Subcutaneous abdominal adipose tissue (tissue), 5 donors: ENCODE measurements around the gene RARS2.
A peak's percentile ranks its signal among the peaks of the same experiment; 100 is the strongest.

ENCODE experiments used
- H3K27ac ChIP-seq: one replicate; pipeline ENCODE4 v1.7.0; 2013; ENCODE audit warnings: low read depth, mild to moderate bottlenecking, inconsistent platforms, low read length, moderate library complexity
- H3K27me3 ChIP-seq, 5 donors: one replicate each; pipeline ENCODE4 v1.7.0; 2013; ENCODE audit warnings: low read length in 5 of 5, inconsistent platforms in 1 of 5; ENCODE audit not compliant: control insufficient read depth in 5 of 5, insufficient read depth in 4 of 5
- H3K36me3 ChIP-seq, 5 donors: one replicate each; pipeline ENCODE4 v1.7.0; 2013; ENCODE audit warnings: low read length in 5 of 5; ENCODE audit not compliant: control insufficient read depth in 5 of 5, insufficient read depth in 5 of 5
- H3K4me1 ChIP-seq, 5 donors: one replicate each; pipeline ENCODE4 v1.7.0; 2013; ENCODE audit warnings: low read length in 5 of 5, mild to moderate bottlenecking in 3 of 5, moderate library complexity in 1 of 5; ENCODE audit not compliant: control insufficient read depth in 5 of 5, insufficient read depth in 5 of 5
- H3K4me3 ChIP-seq, 5 donors: one replicate each; pipeline ENCODE4 v1.7.0; 2013; ENCODE audit warnings: low read length in 5 of 5, low read depth in 1 of 5
- H3K9ac ChIP-seq, 5 donors: one replicate each; pipeline ENCODE4 v1.7.0; 2013; ENCODE audit warnings: low read length in 5 of 5, mild to moderate bottlenecking in 4 of 5, moderate library complexity in 3 of 5
- H3K9me3 ChIP-seq, 5 donors: one replicate each; pipeline ENCODE4 v1.7.0; 2013; ENCODE audit warnings: low read length in 5 of 5; ENCODE audit not compliant: control insufficient read depth in 5 of 5
- donor health status: healthy.
- donor health status: healthy.
- donor health status: healthy.
- donor health status: healthy.
- donor health status: healthy.

The RARS2 gene

DNA sequence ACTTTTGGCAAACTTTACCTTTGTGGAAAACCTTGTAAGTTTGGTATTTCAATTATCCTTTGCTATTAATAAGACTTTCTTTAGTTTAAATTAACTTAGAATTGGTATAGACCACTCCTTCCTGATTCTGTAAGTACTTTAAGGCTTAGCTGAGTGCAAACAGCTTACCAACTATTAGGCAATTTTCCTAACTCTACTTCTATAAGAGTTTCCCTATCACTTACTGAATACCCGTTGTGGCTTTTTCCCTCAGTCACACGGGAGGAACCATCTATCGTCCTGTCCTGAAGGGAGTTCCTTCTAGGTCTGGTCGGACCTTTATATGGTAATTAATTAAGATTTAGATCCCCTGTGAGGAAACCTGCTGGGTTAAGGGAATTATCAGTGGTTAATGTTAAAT, 107.4 kb downstream of the RARS2 start:
- no peak overlapping the region for H3K9ac ChIP-seq
- no peaks in the 10 kb centered on the region for H3K9me3 ChIP-seq
- no peaks in the 10 kb centered on the region for H3K4me1 ChIP-seq
- H3K4me3 ChIP-seq, result no peak overlapping the region
- no peak overlapping the region for H3K27ac ChIP-seq
- H3K36me3 ChIP-seq, result peaks cover 0 to 12% (median 4%) of the 10 kb centered on the region in 5 donors
- no peaks in the 10 kb centered on the region for H3K27me3 ChIP-seq

DNA sequence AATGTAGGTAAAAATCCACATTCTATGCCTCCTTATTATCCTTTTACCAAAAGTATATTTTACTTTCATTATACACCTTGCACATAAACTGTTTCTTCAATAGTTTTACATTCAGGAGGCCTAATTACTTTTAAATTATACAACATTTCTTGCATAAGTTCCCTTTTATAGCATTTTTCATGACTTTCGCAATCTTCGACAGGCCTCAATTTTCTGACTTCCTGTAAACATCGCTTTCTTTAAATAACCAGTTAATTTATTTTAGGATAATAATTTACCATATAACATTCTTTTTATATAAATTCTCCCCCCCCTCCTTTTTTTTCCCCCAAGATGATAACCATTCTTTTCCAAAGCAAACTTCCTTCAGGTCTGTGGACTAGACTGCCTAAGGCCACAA, 107.9 kb downstream of the RARS2 start:
- Histone ChIP-seq H3K4me1 (no peaks in the 10 kb centered on the region), H3K27me3 (no peaks in the 10 kb centered on the region), H3K27ac (no peak overlapping the region), H3K36me3 (peaks cover 0 to 12% (median 4%) of the 10 kb centered on the region in 5 donors), H3K9ac (no peak overlapping the region), H3K4me3 (no peak overlapping the region), H3K9me3 (no peaks in the 10 kb centered on the region)

GRCh38 chr6:87473419-87473903, 116.3 kb downstream of the RARS2 start:
- H3K27ac ChIP-seq, result peak overlapping the region; percentile 96
- no peaks in the 10 kb centered on the region for H3K9me3 ChIP-seq
- H3K36me3 ChIP-seq, result peaks cover 0 to 6% (median 3%) of the 10 kb centered on the region in 5 donors
- peak overlapping the region; percentile 42 to 100 (median 92) for H3K9ac ChIP-seq
- H3K4me3 ChIP-seq, result peak overlapping the region; percentile 76 to 99 (median 95)
- H3K27me3 ChIP-seq, result no peaks in the 10 kb centered on the region
- H3K4me1 ChIP-seq, result peaks cover 0 to 14% (median 11%) of the 10 kb centered on the region in 5 donors

DNA sequence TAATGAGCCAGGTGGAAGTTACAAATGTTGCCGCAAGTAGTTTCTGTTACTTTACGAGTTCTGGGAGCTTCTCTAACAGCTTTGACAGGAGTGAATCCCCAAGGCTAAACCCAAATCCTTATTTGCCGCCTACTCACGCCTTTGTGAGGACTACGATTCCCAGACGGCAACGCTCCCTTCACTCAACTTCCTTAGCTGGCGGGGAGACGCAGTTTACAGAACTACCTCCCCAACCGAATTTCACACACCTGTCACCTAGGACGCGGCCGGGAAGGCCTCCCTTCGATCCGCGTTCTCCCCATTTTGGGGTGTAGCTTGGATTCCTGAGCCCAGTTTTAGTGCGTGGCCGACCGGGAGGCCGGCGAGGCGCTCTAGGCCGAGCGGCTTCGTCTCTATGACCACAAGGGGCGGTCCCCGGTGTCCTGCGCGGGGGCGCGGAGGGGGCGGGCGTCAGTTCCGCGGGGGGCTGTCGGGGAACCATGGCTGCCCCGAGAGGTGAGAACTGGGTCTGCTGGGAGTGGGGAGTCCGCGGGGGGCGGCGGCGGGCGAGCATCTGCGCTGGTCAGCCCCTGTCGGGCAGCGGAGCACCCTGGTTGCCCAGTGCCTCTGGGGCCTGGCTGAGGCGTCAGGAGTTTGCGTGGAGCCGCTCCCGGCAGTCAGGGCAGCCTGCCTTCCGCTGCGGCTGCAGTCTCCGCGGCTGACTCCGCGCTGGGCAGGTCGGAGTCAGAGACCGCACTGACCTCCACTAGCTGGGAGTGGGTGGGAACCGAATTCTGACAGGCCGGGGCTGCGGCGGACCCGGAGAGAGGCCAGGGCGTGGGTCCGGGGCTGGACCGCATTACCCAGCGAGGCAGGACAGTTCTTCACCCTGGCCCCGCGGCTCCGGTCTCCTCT, 117.0 kb downstream of the RARS2 start, which contains the start of gene SLC35A1:
TSS of gene SLC35A1 (plus strand) at position 450 of the 894 bp plus-strand sequence. CDS start at position 480, 30 bp downstream.
- Histone ChIP-seq H3K4me1 (peaks cover 0 to 14% (median 11%) of the 10 kb centered on the region in 5 donors), H3K4me3 (peak within 1 kb of the TSS; percentile 89 to 99 (median 97)), H3K36me3 (peaks cover 0 to 3% (median 0%) of the 10 kb centered on the region in 5 donors), H3K27me3 (no peaks in the 10 kb centered on the region), H3K9me3 (no peaks in the 10 kb centered on the region), H3K9ac (peak within 1 kb of the TSS; percentile 80 to 100 (median 97)), H3K27ac (peak within 1 kb of the TSS; percentile 96)

DNA sequence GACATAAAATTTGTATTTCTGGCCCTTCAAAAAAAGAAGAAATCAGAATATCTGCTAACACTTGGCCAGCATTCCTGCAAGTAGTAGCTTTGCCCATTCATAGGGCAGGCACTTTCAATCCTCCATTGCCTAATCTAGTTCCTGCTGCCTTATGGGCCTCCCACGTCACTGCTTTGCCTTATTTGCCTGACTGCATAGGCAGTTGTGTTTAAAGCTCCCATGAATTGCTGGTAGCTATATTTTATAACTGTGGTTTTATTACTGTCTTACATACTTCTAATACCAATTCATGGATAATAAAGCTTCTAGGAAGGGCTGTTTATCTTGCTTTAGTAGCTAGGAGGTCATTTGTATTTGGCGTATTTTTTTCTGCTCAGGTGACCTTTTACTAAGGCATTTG, 124.7 kb downstream of the RARS2 start:
- Histone ChIP-seq H3K4me3 (no peak overlapping the region), H3K27ac (no peak overlapping the region), H3K4me1 (no peaks in the 10 kb centered on the region), H3K9ac (no peak overlapping the region), H3K9me3 (peaks cover 0 to 8% (median 0%) of the 10 kb centered on the region in 5 donors), H3K36me3 (no peaks in the 10 kb centered on the region), H3K27me3 (no peaks in the 10 kb centered on the region)
